ENCODE data around the gene ALPL. TPM values are rescaled to one million over a fixed set of nuclear protein-coding genes. Genes with fewer than 3 reads are reported as not detected.

ALPL gene
- polyA plus RNA-seq, 3 donors from 2014 or later = not detected

- Mint-ChIP-seq H3K4me3 (no peak overlapping the region), H3K27me3 (ENCODE audit: low read depth in 3 of 3) (peaks cover 0 to 8% (median 6%) of the 10 kb centered on the region in 3 donors), H3K9me3 (no peaks in the 10 kb centered on the region), H3K4me1 (no peaks in the 10 kb centered on the region), H3K27ac (no peak overlapping the region), H3K36me3 (no peaks in the 10 kb centered on the region)
- no peak for DNase-seq
Observed at GRCh38 chr1:21574466-21575151, 65.4 kb downstream of the ALPL start.

DNA sequence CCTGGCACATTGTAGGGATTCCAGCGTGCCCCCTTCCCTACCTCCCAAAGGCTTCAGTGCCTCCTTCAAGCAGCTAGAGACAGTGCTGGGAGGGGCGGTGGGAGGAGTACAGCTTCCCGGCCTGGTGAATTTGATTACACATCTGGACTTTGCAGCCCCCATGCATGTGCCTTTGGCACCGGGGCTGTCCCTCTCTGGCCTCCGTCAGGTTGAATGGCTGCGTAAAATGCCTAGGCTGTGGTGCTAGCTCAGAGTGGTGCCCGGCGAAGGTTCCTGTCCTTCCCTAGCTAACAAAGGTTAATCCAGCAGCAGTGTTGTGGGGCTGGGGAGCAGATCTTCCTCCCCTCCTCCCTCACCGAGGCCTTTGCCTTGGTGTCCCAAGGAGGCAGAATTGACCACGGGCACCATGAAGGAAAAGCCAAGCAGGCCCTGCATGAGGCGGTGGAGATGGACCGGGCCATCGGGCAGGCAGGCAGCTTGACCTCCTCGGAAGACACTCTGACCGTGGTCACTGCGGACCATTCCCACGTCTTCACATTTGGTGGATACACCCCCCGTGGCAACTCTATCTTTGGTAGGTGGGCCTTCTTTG is 66.2 kb downstream of the ALPL start:
- DNase-seq = no peak
- Mint-ChIP-seq H3K4me3 (no peak overlapping the region), H3K4me1 (no peaks in the 10 kb centered on the region), H3K27ac (no peak overlapping the region), H3K27me3 (ENCODE audit: low read depth in 3 of 3) (peaks cover 0 to 8% (median 8%) of the 10 kb centered on the region in 3 donors), H3K9me3 (no peaks in the 10 kb centered on the region), H3K36me3 (no peaks in the 10 kb centered on the region)

DNA sequence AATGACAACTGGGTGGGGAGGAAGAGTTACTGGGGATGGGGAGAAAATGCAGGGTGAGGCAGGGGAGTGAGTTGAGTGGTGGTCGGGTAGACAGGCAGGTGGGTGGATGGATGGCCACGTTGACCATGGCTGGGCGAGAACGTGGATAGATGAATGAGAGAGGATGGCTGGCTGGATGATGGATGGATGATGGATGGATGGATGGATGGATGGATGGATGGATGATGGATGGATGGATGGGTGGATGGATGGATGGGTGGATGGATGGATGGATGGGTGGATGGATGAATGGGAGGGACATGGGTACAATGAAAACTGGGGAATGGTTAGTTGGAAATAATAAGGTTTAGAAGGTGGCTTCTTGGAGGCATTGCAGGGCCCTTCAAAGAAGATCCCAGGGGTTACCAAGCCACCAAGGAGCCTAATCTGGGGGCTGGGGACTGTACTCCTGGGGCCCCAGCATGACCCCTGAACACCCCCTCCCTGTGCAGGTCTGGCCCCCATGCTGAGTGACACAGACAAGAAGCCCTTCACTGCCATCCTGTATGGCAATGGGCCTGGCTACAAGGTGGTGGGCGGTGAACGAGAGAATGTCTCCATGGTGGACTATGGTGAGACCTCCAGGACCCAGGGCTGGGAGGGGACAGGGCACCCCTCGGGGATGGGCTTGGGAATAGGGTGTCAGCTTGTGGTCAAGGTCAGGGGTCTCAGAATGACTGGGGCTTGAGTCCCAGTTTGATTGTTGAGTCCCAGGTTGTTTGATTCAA is 67.0 kb downstream of the ALPL start:
- no peak for DNase-seq
- Mint-ChIP-seq H3K27ac (no peak overlapping the region), H3K4me3 (no peak overlapping the region), H3K36me3 (no peaks in the 10 kb centered on the region), H3K27me3 (ENCODE audit: low read depth in 3 of 3) (peaks cover 0 to 8% (median 8%) of the 10 kb centered on the region in 3 donors), H3K9me3 (no peaks in the 10 kb centered on the region), H3K4me1 (no peaks in the 10 kb centered on the region)

- H3K36me3 Mint-ChIP-seq = no peaks in the 10 kb centered on the region
- peaks cover 0 to 8% (median 8%) of the 10 kb centered on the region in 3 donors for H3K27me3 Mint-ChIP-seq (ENCODE audit: low read depth in 3 of 3)
- no peak overlapping the region for H3K4me3 Mint-ChIP-seq
- H3K4me1 Mint-ChIP-seq = no peaks in the 10 kb centered on the region
- no peaks in the 10 kb centered on the region for H3K9me3 Mint-ChIP-seq
- DNase-seq = no peak
- H3K27ac Mint-ChIP-seq = no peak overlapping the region
Observed at GRCh38 chr1:21576798-21577187, 67.6 kb downstream of the ALPL start.

- Mint-ChIP-seq H3K4me3 (no peak overlapping the region), H3K4me1 (no peaks in the 10 kb centered on the region), H3K36me3 (no peaks in the 10 kb centered on the region), H3K27me3 (ENCODE audit: low read depth in 3 of 3) (peaks cover 0 to 8% (median 8%) of the 10 kb centered on the region in 3 donors), H3K27ac (no peak overlapping the region), H3K9me3 (no peaks in the 10 kb centered on the region)
- DNase-seq = no peak
Observed at GRCh38 chr1:21577324-21577723, 68.1 kb downstream of the ALPL start.

GRCh38 chr1:21577933-21578332 is 68.7 kb downstream of the ALPL start:
- H3K36me3 Mint-ChIP-seq = no peaks in the 10 kb centered on the region
- DNase-seq = no peak

DNA sequence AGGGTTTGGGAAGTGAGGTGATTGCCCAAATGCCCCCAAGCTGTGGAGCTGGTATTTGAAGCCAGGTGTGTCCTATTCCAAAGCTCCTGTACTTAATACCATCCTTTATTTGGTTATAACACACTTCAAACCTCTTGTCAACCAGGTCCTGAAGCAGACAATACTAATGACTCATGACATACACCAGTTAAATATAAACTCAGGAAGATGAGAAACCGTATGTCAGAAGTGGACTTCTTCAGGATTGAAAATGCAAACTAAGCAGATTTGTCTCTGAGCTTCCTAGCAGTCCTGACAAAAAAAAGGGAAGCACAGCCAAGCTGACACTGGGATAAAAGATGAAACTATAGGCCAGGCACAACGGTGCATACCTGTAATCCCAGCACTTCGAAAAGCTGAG is 70.6 kb downstream of the ALPL start:
- Mint-ChIP-seq H3K4me1 (no peaks in the 10 kb centered on the region), H3K36me3 (no peaks in the 10 kb centered on the region), H3K27me3 (ENCODE audit: low read depth in 3 of 3) (peaks cover 0 to 8% (median 4%) of the 10 kb centered on the region in 3 donors), H3K27ac (no peak overlapping the region), H3K4me3 (no peak overlapping the region), H3K9me3 (no peaks in the 10 kb centered on the region)
- DNase-seq = no peak

More at GRCh38 chr1:21577933-21578332, 68.7 kb downstream of the ALPL start:
- no peak overlapping the region for H3K27ac Mint-ChIP-seq
- H3K9me3 Mint-ChIP-seq = no peaks in the 10 kb centered on the region
- peaks cover 0 to 10% (median 6%) of the 10 kb centered on the region in 3 donors for H3K27me3 Mint-ChIP-seq (ENCODE audit: low read depth in 3 of 3)
- no peak overlapping the region for H3K4me3 Mint-ChIP-seq
- H3K4me1 Mint-ChIP-seq = no peaks in the 10 kb centered on the region

GRCh38 chr1:21584096-21584495 is 74.9 kb downstream of the ALPL start:
- Mint-ChIP-seq H3K9me3 (no peaks in the 10 kb centered on the region), H3K27ac (no peak overlapping the region), H3K36me3 (no peaks in the 10 kb centered on the region), H3K27me3 (ENCODE audit: low read depth in 3 of 3) (peaks cover 0 to 7% (median 2%) of the 10 kb centered on the region in 3 donors), H3K4me1 (no peaks in the 10 kb centered on the region), H3K4me3 (no peak overlapping the region)
- DNase-seq = no peak

- H3K27ac Mint-ChIP-seq = no peak overlapping the region
Observed at GRCh38 chr1:21585037-21585436, 75.8 kb downstream of the ALPL start.

GRCh38 chr1:21586222-21586621 is 77.0 kb downstream of the ALPL start:
- Mint-ChIP-seq H3K9me3 (no peaks in the 10 kb centered on the region), H3K4me3 (no peak overlapping the region), H3K27ac (no peak overlapping the region), H3K27me3 (ENCODE audit: low read depth in 3 of 3) (peaks cover 0 to 4% (median 2%) of the 10 kb centered on the region in 3 donors), H3K36me3 (no peaks in the 10 kb centered on the region), H3K4me1 (no peaks in the 10 kb centered on the region)
- no peak for DNase-seq

More at GRCh38 chr1:21585037-21585436, 75.8 kb downstream of the ALPL start:
- no peaks in the 10 kb centered on the region for H3K9me3 Mint-ChIP-seq
- no peaks in the 10 kb centered on the region for H3K4me1 Mint-ChIP-seq
- H3K4me3 Mint-ChIP-seq = no peak overlapping the region
- no peaks in the 10 kb centered on the region for H3K36me3 Mint-ChIP-seq
- no peak for DNase-seq
- H3K27me3 Mint-ChIP-seq (ENCODE audit: low read depth in 3 of 3) = peaks cover 0 to 4% (median 2%) of the 10 kb centered on the region in 3 donors

GRCh38 chr1:21586846-21587601 is 77.8 kb downstream of the ALPL start:
- Mint-ChIP-seq H3K27ac (no peak overlapping the region), H3K27me3 (ENCODE audit: low read depth in 3 of 3) (peaks cover 0 to 4% (median 2%) of the 10 kb centered on the region in 3 donors), H3K4me3 (no peak overlapping the region), H3K36me3 (no peaks in the 10 kb centered on the region), H3K4me1 (no peaks in the 10 kb centered on the region), H3K9me3 (no peaks in the 10 kb centered on the region)
- no peak for DNase-seq

- no peak for DNase-seq
- Mint-ChIP-seq H3K36me3 (no peaks in the 10 kb centered on the region), H3K4me1 (no peaks in the 10 kb centered on the region), H3K27ac (no peak overlapping the region), H3K9me3 (no peaks in the 10 kb centered on the region), H3K27me3 (ENCODE audit: low read depth in 3 of 3) (peaks cover 0 to 4% (median 2%) of the 10 kb centered on the region in 3 donors), H3K4me3 (no peak overlapping the region)
Observed at GRCh38 chr1:21587602-21587953, 78.4 kb downstream of the ALPL start.

GRCh38 chr1:21589618-21590017 is 80.4 kb downstream of the ALPL start:
- H3K27ac Mint-ChIP-seq = no peak overlapping the region
- H3K9me3 Mint-ChIP-seq = no peaks in the 10 kb centered on the region
- DNase-seq = no peak
- H3K27me3 Mint-ChIP-seq (ENCODE audit: low read depth in 3 of 3) = peaks cover 0 to 2% (median 2%) of the 10 kb centered on the region in 3 donors
- H3K4me3 Mint-ChIP-seq = no peak overlapping the region
- H3K4me1 Mint-ChIP-seq = no peaks in the 10 kb centered on the region
- H3K36me3 Mint-ChIP-seq = no peaks in the 10 kb centered on the region

All from immature natural killer cell (primary cell).